ENCODE results near the gene TMEM273. TPM values are rescaled to one million over a fixed set of nuclear protein-coding genes. Genes with fewer than 3 reads are reported as not detected.

TMEM273 gene
- total and polyA plus RNA-seq, 7 donors, result 5.4 to 17.8 (median 11.0) TPM

DNA sequence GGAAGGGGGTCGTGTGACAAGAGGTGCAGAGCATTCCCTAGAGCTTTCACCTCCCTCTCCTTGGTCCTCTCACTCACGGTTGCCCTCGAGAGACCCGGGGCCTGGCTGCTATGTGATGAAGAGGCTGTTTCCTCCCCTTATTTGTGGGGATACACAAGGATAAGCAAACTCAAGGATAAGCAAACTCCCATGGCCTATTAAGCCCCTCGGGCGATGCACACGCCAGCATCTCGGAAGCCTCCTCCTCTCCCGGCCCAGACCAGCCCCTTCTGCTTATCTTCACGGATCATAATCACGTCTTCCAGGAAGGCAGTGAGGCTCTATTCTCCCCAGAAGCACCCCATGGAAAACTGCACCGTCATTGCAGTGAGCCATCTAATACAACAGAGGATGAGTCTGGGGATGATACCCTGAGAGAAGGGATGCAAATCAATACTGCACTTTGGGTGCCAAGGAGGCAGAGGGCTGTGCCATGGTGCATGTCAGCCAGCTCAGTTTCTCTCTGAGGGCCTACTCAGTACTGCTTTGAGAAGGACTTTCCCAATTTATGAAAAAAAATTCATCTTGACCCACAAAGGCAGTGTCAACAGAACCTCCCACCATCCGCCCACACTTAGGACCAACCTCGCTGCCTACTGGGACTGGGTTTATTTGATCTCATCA lies 22.2 kb downstream of the TMEM273 start:
- H3K9me3 ChIP-seq, result no peaks in the 10 kb centered on the region
- H3K36me3 ChIP-seq, result no peaks in the 10 kb centered on the region
- H3K4me1 ChIP-seq, result no peaks in the 10 kb centered on the region
- intact Hi-C loops (cut with DNase I), result loop anchor here (10.0 kb wide), 1 partner anchor 511 kb away; no protein-coding TSS in a partner anchor
- WGBS, 2 donors, result 71 to 85% methylated on average over 14 of the region's 14 CpGs
- H3K27ac ChIP-seq, result no peak overlapping the region
- no peaks in the 10 kb centered on the region for H3K27me3 ChIP-seq
- no peak overlapping the region for H3K4me3 ChIP-seq
- TF ChIP-seq POLR2A (IDR thresholded peaks at IDR 0.05) (no peak), EP300 (IDR thresholded peaks at IDR 0.05) (no peak), CTCF (IDR thresholded peaks at IDR 0.05) (no peak), POLR2AphosphoS5 (IDR thresholded peaks at IDR 0.05) (no peak)
- DNase-seq, result no peak

GRCh38 chr10:49165259-49165658 lies 22.9 kb downstream of the TMEM273 start:
- Histone ChIP-seq H3K36me3 (no peaks in the 10 kb centered on the region), H3K9me3 (no peaks in the 10 kb centered on the region), H3K4me1 (no peaks in the 10 kb centered on the region), H3K27me3 (no peaks in the 10 kb centered on the region), H3K4me3 (no peak overlapping the region), H3K27ac (no peak overlapping the region)
- 57 to 83% methylated on average over 7 of the region's 7 CpGs for WGBS, 2 donors
- DNase-seq, result no peak
- no peak for TF ChIP-seq POLR2AphosphoS5 (IDR thresholded peaks at IDR 0.05)
- no peak for TF ChIP-seq CTCF (IDR thresholded peaks at IDR 0.05)
- TF ChIP-seq POLR2A (IDR thresholded peaks at IDR 0.05), result no peak
- TF ChIP-seq EP300 (IDR thresholded peaks at IDR 0.05), result no peak
- intact Hi-C loops (cut with DNase I), result loop anchor here (10.0 kb wide), 1 partner anchor 510 kb away; no protein-coding TSS in a partner anchor

DNA sequence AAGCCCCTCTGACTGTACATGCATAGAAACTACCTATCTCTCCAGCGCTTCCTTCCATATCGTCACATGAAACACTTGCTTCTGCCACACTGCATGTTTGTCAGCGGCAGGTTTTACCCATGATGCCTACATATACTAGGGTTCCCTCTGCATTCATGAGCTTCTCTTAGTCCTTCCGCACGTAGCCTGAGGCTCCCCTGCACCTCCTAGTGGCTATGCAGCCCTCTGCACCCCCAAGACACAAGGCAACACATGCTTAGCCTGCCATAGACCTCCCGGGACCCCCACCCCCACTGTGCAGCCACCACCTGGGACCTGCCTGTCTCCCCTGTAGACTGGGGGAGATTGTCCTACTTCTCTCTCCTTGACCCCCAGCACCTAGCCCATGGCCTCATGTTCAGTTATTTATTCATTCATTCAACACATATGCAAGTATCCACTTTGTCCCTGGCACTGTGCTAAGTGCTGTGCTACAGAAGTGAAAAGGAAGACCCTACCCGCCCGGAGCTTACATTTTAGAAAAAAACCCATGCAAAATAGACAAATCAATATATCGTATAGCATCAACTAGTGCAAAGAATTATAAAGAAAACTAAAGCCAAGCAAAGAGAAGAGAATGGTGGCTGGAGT lies 23.5 kb downstream of the TMEM273 start:
- TF ChIP-seq EP300 (IDR thresholded peaks at IDR 0.05) (no peak), POLR2A (IDR thresholded peaks at IDR 0.05) (no peak), POLR2AphosphoS5 (IDR thresholded peaks at IDR 0.05) (no peak), CTCF (IDR thresholded peaks at IDR 0.05) (peak in 3 of 4 experiments; percentile 36 to 59 (median 55))
- H3K4me3 ChIP-seq, result no peak overlapping the region
- WGBS, 2 donors, result 46 to 57% methylated on average over 9 of the region's 9 CpGs
- H3K27me3 ChIP-seq, result no peaks in the 10 kb centered on the region
- H3K9me3 ChIP-seq, result no peaks in the 10 kb centered on the region
- H3K27ac ChIP-seq, result no peak overlapping the region
- DNase-seq, result no peak
- H3K4me1 ChIP-seq, result no peaks in the 10 kb centered on the region
- intact Hi-C loops (cut with DNase I), result loop anchor here (5.0 to 10.0 kb wide), 2 partner anchors 182 to 510 kb away; no protein-coding TSS in a partner anchor
- no peaks in the 10 kb centered on the region for H3K36me3 ChIP-seq

GRCh38 chr10:49163741-49164140 lies 24.4 kb downstream of the TMEM273 start:
- intact Hi-C loops (cut with DNase I), result loop anchor here (5.0 to 10.0 kb wide), 2 partner anchors 181 to 509 kb away; no protein-coding TSS in a partner anchor
- Histone ChIP-seq H3K9me3 (no peaks in the 10 kb centered on the region), H3K4me3 (no peak overlapping the region), H3K36me3 (no peaks in the 10 kb centered on the region), H3K27me3 (no peaks in the 10 kb centered on the region), H3K27ac (no peak overlapping the region), H3K4me1 (no peaks in the 10 kb centered on the region)
- no peak for TF ChIP-seq POLR2AphosphoS5 (IDR thresholded peaks at IDR 0.05)
- TF ChIP-seq EP300 (IDR thresholded peaks at IDR 0.05), result no peak
- no peak for TF ChIP-seq CTCF (IDR thresholded peaks at IDR 0.05)
- TF ChIP-seq POLR2A (IDR thresholded peaks at IDR 0.05), result no peak
- DNase-seq, result no peak
- WGBS, 2 donors, result 92 to 94% methylated on average over 4 of the region's 4 CpGs

All from sigmoid colon (tissue), 7 donors.